Urinary bladder (tissue), 4 donors: Measurements from ENCODE around the gene MCCC2. TPM values are rescaled to one million over a fixed set of nuclear protein-coding genes. Genes with fewer than 3 reads are reported as not detected.
"Not testable (repeated sequence)": the region's sequence is repeated elsewhere in the genome, so short reads cannot be mapped to it uniquely, and the experiment has no call there.

ENCODE experiments used
- DNase-seq: peaks from one replicate; pipeline ENCODE4 v3.0.0-alpha.2; 2015; ENCODE audit errors: extremely low spot score
- H3K27ac ChIP-seq: one replicate; pipeline ENCODE4 v1.5.1; 2013; ENCODE audit warnings: low read depth, mild to moderate bottlenecking, moderate library complexity
- H3K36me3 ChIP-seq: one replicate; pipeline ENCODE4 v1.6.1; 2013; ENCODE audit warnings: mild to moderate bottlenecking, moderate library complexity; ENCODE audit not compliant: insufficient read depth
- H3K4me1 ChIP-seq: one replicate; pipeline ENCODE4 v1.6.1; 2013; ENCODE audit warnings: mild to moderate bottlenecking, moderate library complexity; ENCODE audit not compliant: insufficient read depth
- H3K4me3 ChIP-seq: one replicate; pipeline ENCODE4 v1.5.1; 2013; ENCODE audit warnings: low read depth, low read length
- WGBS: extraction: QIAGEN DNeasy Blood & Tissue Kit; methylation state at CpG from one replicate; pipeline ENCODE4 v1.1.7; 2013; 5-methylcytosine and 5-hydroxymethylcytosine counted together
- polyA plus RNA-seq: library from polyadenylated mRNA; stranded (reverse); fragments of 200-250 nt; gene quantifications from one replicate; pipeline ENCODE4 v1.2.3, GENCODE V29; 2013
- total RNA-seq: library from RNA; depleted of rRNA; stranded (reverse); fragments of >200 nt; gene quantifications from one replicate; pipeline ENCODE4 v1.2.3, GENCODE V29; 2014
- donor health status: healthy with polysubstance abuse.
- donor health status: healthy.

Gene MCCC2
- total and polyA plus RNA-seq, 2 donors = 22.6 to 50.9 TPM

GRCh38 chr5:71582945-71583584 lies 4.1 kb upstream of the MCCC2 start:
- DNase-seq = no peak
- 74% methylated on average over 4 of the region's 4 CpGs for WGBS
- Histone ChIP-seq H3K36me3 (no peaks in the 10 kb centered on the region), H3K4me3 (no peak overlapping the region), H3K27ac (no peak overlapping the region), H3K4me1 (peaks cover 2% of the 10 kb centered on the region)

- peaks cover 4% of the 10 kb centered on the region for H3K4me1 ChIP-seq
- peak overlapping the region; percentile 57 for H3K27ac ChIP-seq
- H3K4me3 ChIP-seq = peak overlapping the region; percentile 68
- DNase-seq = no peak
- no peaks in the 10 kb centered on the region for H3K36me3 ChIP-seq
- 83% methylated on average over 22 of the region's 22 CpGs for WGBS
These were observed 844 bp upstream of the MCCC2 start for GRCh38 chr5:71586052-71586940.

GRCh38 chr5:71587766-71588532 lies 809 bp downstream of the MCCC2 start:
- peak overlapping the region; percentile 68 for H3K4me3 ChIP-seq
- H3K36me3 ChIP-seq = no peaks in the 10 kb centered on the region
- peaks cover 4% of the 10 kb centered on the region for H3K4me1 ChIP-seq
- DNase-seq = no peak
- H3K27ac ChIP-seq = peak overlapping the region; percentile 68
- WGBS = 64% methylated on average over 19 of the region's 19 CpGs

GRCh38 chr5:71588533-71588885 lies 1.4 kb downstream of the MCCC2 start:
- Histone ChIP-seq H3K27ac (no peak overlapping the region), H3K4me1 (peaks cover 4% of the 10 kb centered on the region), H3K36me3 (no peaks in the 10 kb centered on the region), H3K4me3 (no peak overlapping the region)
- whole genome bisulfite sequencing = 94% methylated on average over 2 of the region's 2 CpGs
- DNase-seq = no peak

GRCh38 chr5:71589903-71590302 lies 2.8 kb downstream of the MCCC2 start:
- H3K27ac ChIP-seq = no peak overlapping the region
- H3K36me3 ChIP-seq = no peaks in the 10 kb centered on the region
- DNase-seq = no peak
- H3K4me1 ChIP-seq = peaks cover 4% of the 10 kb centered on the region
- H3K4me3 ChIP-seq = no peak overlapping the region
- 86% methylated on average over 2 of the region's 2 CpGs for WGBS

- Histone ChIP-seq H3K4me1 (peaks cover 1% of the 10 kb centered on the region), H3K36me3 (no peaks in the 10 kb centered on the region), H3K27ac (no peak overlapping the region), H3K4me3 (no peak overlapping the region)
- DNase-seq = no peak
These were observed 4.0 kb downstream of the MCCC2 start for GRCh38 chr5:71591100-71591499.

GRCh38 chr5:71596169-71596568 lies 9.0 kb downstream of the MCCC2 start:
- 88% methylated on average over 4 of the region's 4 CpGs for WGBS
- no peak for DNase-seq
- no peak overlapping the region for H3K4me3 ChIP-seq
- no peaks in the 10 kb centered on the region for H3K4me1 ChIP-seq
- peaks cover 1% of the 10 kb centered on the region for H3K36me3 ChIP-seq
- H3K27ac ChIP-seq = no peak overlapping the region

- no peak overlapping the region for H3K27ac ChIP-seq
- DNase-seq = no peak
- no peak overlapping the region for H3K4me3 ChIP-seq
- H3K36me3 ChIP-seq = peaks cover 1% of the 10 kb centered on the region
- WGBS = 95% methylated on average over 1 of the region's 1 CpG
- H3K4me1 ChIP-seq = no peaks in the 10 kb centered on the region
These were observed 9.9 kb downstream of the MCCC2 start for GRCh38 chr5:71597001-71597400.

GRCh38 chr5:71600783-71601182 lies 13.6 kb downstream of the MCCC2 start:
- H3K4me1 ChIP-seq = no peaks in the 10 kb centered on the region
- no peak for DNase-seq
- no peak overlapping the region for H3K27ac ChIP-seq
- peaks cover 1% of the 10 kb centered on the region for H3K36me3 ChIP-seq
- no peak overlapping the region for H3K4me3 ChIP-seq
- 77% methylated on average over 1 of the region's 1 CpG for WGBS

- Histone ChIP-seq H3K4me3 (no peak overlapping the region), H3K4me1 (no peaks in the 10 kb centered on the region), H3K36me3 (peaks cover 1% of the 10 kb centered on the region), H3K27ac (no peak overlapping the region)
- WGBS = 54% methylated on average over 6 of the region's 6 CpGs
- peak; percentile 11 for DNase-seq
These were observed 14.3 kb downstream of the MCCC2 start for GRCh38 chr5:71601222-71602026.

- not testable (repeated sequence) for H3K4me1 ChIP-seq, H3K4me3 ChIP-seq, DNase-seq, H3K27ac ChIP-seq, H3K36me3 ChIP-seq
- 95% methylated on average over 15 of the region's 16 CpGs for WGBS
These were observed 22.8 kb downstream of the MCCC2 start for GRCh38 chr5:71609916-71610315.

GRCh38 chr5:71615809-71616208 lies 28.7 kb downstream of the MCCC2 start:
- no peak overlapping the region for H3K4me3 ChIP-seq
- no peaks in the 10 kb centered on the region for H3K4me1 ChIP-seq
- DNase-seq = no peak
- peaks cover 1% of the 10 kb centered on the region for H3K36me3 ChIP-seq
- WGBS = 93% methylated on average over 4 of the region's 4 CpGs
- no peak overlapping the region for H3K27ac ChIP-seq

GRCh38 chr5:71620630-71621029 lies 33.5 kb downstream of the MCCC2 start:
- no peaks in the 10 kb centered on the region for H3K4me1 ChIP-seq
- DNase-seq = no peak
- no peaks in the 10 kb centered on the region for H3K36me3 ChIP-seq
- H3K27ac ChIP-seq = no peak overlapping the region
- WGBS = 92% methylated on average over 2 of the region's 2 CpGs
- H3K4me3 ChIP-seq = no peak overlapping the region
